Stimulated activated CD8-positive, alpha-beta memory T cell treated with anti-CD3 and anti-CD28 coated beads, Interleukin-4, amount 100 ng/mL, for 1 hour (primary cell): ENCODE results near the gene BTLA.
"Not testable (repeated sequence)": the region's sequence is repeated elsewhere in the genome, so short reads cannot be mapped to it uniquely, and the experiment has no call there.

Source experiments
- DNase-seq, 2 donors: peaks; one replicate each; pipeline ENCODE4 v3.0.0-alpha.2; 2020; ENCODE audit warnings: low read depth in 2 of 2, low spot score in 1 of 2

The BTLA gene

DNA sequence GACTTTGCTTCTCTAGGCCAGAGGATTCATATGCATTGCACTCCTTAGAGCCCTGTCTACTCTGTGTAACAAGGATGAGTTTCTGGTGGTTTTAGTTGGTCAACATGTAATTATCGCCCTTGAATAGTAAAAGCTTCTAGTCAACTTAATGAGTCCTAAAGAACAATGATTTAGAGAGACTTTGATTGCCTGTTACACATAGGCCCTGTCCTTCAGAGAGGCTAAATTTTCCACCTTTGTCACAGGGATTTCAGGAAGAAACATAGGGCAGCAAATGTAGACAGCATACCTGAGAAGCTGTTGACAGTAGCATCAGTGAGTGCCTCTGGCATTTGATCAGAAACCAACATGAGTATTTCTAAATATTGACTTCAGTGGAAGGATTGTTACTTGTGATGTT is 7.1 kb downstream of the BTLA start:
- no peak for DNase-seq

DNA sequence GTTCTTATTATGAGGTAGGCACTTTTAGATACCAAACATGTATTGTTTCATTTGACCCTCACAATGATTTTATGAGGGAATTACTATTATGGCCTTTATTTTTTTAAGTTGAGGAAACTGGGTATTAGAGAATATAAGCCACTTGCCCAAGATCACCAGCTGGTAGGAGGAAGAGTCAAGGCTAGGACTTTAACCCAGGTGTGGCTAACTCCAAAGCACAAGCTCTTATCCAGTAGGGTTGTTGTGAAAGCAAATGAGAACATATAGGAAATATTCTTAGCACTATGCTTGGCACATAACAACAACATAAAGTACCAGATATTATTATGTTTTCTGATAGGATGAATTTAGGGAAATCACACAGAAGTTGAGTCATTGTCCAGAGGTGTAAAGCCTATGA is 7.9 kb downstream of the BTLA start:
- DNase-seq = no peak

DNA sequence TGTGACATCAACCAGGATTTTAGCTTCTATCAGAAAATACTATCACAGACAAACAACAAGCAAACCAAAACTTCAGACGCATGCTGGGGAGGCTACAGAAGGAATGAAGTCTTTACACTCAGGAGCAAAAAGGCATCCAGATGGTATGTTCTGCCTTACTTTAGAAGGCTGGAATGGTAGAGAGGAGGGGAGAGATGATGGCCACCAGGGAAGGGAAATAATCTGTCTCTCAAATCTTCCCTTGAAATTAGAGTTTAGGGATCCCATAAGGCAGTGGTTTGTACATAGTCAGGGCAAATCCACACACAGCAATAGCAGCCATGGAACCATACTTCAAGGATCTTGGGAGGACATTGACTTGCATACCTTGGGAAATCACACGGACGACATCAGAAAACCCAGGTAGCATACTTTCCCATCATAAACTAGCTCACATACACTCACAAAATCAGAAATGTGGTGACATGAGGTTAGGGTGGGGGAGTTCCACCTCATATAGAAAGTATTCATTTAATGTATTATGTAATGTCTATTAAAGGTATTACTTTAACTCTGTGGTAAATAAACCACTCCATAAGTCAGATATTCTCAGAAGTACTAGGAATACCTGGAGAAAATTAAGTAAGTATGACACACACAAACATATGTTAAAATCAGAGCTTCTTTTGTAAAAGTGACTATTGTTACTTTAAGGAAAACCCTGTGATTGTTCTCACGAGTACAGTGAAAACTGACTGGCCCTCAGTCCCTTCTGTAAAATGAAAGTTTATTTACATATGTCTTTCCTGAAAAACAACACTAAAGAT is 9.4 kb downstream of the BTLA start:
- DNase-seq = no peak

DNA sequence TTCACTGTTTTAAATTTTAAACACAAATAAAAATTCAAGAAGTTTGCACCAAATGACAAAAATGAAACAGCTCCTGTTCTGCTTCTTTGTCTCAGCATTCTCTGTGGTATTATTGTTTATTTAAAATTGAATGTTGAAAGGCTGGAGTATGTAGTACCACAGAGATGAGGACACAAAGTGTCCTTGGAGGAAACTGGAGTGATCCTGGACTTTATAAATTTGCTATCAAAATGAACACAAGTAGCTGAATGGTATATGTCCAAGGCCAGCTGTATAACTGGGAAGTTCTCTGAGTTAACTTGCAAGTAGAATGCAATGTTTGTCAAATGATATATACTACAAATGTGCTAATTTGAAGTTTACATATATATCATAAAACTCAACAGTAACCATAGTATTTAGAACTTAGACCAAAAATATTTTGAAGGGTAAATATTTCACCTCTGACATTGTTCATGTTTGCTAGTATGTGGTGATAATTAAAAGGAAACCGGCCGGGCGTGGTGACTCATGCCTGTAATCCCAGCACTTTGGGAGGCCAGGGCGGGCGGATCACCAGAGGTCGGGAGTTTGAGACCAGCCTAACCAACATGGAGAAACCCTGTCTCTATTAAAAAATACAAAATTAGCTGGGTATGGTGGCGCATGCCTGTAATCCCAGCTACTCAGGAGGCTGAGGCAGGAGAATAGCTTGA is 12.3 kb downstream of the BTLA start:
- DNase-seq = no peak

DNA sequence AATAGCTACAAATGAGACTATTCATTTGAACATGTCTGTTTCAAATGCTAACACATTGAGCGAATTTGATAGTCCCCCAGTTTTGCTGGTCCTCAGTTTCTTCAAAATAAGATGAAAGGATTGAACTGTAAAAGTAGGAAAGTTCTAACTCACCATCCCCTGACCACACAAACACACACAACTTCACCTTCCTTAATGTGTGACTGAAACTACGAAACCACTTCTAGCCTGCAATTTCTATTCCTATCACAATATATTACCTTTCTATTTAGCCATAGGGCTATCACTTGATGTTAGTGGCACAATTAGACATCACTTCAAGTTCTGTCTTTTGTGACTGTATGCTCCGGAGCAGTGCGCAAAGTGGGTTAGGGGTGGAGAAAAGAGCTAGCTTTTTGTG is 14.9 kb downstream of the BTLA start:
- DNase-seq = no peak

DNA sequence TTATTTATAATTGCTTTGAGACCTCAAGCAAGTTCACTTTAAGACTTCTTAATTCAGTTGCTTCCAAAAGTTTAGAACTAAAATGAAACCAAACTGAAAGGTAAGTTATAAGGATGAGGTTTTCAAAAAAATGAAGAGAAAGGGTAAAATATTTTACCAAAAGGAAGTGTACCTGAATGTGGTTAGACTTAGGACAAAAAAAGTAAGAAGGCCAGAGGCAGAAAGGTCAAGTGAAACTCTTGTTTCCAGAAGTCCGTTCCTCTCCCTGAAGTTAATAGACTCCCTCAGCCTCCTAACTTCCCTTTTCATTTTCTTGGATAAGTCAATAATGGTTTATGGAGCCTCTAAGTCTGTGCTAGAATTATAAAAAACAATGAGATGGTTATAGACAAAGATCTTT is 16.6 kb downstream of the BTLA start:
- DNase-seq = no peak

DNA sequence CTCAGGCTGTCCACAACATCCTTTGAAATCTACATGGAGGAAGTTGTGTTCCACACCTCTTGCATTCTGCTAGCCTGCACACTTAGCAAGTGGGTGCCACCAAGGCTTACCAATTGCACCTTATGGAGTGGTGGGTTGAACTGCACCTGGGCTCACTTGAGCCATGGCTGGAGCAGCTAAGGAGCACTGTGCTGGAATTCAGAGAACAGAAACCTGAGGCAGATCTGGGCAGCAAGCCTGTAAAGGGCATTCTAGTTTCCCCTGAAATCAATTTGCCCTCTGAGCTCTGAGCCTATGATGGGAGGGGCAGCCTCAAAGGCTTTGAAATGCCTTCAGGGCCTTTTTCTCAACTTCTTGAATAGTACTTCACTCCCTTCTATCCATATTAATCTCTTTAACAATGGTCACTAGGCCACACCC is 18.0 kb downstream of the BTLA start:
- no peak for DNase-seq

DNA sequence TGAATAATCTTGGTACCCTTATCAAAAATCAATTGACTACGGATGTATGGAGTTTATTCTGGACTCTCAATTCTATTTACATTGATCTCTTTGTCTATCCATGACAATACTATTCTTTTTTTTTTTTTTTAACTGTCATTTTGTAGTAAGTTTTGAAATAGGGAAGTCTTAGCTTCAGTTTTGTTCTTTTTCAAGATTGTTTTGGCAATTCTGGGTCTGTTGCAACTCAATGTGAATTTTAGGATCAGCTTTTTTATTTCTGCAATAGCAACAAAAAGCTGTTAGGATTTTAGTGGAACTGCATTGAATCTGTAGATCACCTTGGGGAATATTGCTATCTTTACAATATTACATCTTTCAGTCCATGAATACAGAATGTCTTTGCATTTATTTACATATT is 21.4 kb downstream of the BTLA start:
- DNase-seq = no peak

DNA sequence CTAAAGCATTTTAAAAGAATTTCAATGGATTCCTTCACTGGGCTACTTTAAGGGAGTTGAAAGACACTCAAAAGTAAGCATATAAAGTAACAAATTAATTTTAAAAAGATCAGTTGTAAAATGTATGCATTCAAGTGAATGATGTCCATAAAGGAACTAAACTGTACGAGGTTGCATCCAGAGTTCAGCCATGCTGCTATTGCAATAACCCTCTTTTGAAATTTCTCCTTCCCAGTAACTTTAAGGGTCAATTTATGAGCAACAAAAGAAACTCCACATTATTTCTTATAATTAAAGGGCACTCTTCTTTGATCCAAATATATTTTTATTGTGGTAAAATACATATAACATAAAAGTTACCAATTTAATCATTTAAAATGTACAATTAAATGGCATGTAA is 22.9 kb downstream of the BTLA start:
- DNase-seq = no peak

DNA sequence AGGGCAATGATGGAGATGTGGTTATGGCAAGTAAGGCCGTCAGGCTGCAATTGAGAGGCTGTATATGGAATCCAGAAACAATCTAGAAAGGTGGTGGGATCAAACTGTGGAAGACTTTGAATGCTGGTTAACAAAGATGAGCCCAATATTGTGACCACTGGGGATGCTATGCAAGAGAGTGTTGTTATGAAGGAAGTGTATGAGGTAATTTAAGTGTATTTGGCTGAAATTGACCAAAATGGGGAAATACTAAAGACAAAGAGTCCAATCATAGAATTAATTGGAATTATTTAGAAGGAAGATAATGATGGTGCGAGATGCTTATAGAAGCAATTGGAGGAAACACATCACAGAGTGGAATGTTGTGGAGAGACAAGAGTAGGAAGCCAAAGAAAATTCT is 24.5 kb downstream of the BTLA start:
- no peak for DNase-seq

DNA sequence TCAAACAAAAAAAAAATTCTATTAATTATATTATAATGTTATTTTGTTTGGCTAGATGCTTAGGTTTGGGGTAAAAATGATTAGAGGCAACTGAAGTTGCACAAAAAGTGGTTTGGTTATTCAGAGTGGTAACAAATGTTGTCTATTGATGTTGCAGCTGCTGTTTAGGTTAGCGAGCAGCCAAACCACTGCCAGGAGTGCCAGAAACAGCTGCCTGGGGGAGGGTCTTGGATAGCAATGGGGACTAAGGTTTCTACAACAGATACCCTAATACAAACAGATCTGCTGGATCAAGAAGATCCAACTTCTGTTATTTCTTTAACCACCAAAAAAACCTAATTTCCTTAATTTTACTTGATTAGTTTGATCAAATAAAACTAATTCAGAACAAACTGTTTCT is 26.6 kb downstream of the BTLA start:
- no peak for DNase-seq

DNA sequence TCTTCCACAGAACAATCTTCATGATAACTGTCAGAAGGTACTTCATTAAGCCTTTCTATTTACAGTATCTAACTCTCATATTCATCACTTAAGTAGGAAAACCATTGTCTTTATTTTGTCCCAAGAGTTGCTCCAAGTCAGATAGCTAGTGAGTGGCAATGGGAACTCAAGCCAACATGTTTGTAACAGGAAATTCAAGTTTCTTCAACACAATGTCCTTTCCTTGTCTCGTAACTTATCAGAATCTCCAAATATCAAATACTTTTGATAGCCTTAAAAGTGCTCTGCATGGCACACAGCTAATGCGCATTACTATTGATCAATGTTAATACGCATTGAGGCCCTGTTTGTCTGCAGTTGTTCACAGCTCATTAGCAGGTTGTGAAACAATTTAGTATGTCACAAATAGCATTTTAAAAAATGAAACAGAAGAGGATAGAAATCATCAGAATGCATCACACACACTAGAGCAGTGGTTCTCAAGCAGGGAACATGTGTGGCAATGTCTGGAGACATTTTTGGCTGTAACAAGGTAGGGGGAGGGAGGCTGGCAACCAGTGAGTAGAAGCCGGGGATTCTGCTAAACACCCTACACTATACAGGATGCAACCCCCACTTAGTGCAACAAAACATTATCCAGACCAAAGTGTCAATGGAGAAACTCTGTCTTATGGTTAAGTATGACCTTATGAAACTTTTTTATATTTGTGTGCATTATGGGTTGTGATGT is 27.5 kb downstream of the BTLA start:
- DNase-seq = no peak

DNA sequence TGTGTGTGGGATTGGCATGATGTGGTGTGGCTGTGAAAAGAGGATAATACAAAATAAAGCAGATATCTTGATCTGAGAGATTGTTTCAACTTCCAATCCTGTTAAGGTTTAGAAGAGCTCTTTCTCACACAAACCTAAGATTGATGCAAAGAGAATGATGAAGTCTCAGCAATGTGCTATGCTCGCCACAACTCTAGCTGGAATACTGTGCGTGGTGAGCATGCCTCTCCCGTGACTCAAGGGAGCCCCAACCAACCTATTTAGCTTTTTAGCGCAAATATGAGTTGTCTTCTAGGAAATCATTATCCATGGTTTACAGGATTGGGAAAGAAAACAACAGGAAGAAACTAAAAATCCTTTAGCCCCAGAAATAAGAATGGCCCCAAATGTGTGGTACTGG is 28.5 kb downstream of the BTLA start:
- DNase-seq = no peak

DNA sequence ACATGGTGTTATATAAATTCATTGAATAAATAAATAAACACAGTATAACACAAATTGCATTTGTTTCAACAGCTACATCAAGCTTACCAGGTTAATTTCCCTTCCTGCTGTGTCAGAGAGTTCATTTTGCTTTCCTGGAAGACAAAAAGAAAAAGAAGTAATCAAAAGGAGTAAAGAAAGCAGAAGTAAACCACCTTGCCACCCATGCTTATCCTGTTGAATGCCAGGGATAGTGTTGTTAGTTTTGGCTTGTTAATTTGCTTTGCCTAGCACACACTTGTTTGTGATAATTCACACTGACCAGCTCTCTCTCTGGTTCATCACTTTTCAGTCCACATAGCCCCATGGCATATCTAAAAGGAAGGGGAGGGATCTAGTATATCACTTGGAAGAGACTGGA is 29.6 kb downstream of the BTLA start:
- DNase-seq = no peak

DNA sequence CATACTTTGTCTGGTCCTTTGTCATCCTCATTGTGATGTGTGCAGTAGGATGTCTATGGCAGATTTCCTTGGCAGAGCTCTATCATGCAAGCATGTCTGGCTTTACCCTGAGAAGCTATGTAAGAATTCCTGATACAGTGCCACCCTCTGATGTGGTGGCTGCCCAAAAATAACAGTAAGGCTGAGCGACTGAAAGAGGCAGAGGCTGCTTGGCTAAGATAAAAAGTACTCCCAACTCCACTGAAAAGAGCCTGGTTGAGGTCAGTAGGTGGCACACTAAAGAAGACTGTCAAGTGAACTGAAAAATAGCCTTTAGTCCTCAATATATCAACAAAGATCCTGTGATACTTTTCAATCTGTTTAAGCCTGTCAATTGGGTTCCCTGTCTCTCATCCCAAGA is 31.7 kb downstream of the BTLA start:
- DNase-seq = no peak

DNA sequence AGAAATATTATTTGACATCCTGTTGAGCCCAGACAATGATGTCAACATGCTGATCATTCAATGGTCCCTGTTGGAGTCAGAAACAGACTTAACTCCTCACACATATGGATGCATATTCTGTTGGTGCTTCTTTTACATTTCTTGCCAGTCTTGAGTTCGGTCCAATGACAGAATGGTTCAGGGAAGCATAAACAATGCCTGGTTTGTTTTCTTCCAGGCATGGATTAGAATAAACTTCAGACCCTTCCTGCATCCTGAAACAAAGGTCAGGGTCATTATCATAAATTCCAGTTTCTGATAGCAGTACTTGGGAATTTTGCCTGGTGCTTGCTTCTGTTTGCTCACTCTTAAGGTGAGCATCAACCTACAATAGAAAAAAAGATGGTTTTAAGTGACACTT is 33.3 kb downstream of the BTLA start:
- no peak for DNase-seq

DNA sequence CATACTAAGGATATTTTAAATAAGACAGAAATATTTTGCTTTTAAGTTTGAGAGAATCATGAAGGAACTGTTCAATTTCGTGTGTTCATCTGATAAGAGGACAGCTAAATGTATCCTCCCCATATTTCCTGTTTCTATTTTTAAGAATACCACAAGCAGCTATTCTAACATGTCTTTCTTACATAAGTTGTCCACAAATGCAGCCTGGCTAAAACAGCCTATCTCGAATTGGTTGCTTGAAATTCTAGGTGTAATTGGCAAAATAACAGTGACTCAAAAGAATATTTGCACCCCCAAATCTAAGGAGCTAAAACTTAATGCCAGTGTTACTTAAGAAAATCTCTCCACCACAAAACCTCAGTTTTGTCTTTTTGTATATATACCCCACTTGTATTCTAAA is 35.0 kb downstream of the BTLA start:
- no peak for DNase-seq

DNA sequence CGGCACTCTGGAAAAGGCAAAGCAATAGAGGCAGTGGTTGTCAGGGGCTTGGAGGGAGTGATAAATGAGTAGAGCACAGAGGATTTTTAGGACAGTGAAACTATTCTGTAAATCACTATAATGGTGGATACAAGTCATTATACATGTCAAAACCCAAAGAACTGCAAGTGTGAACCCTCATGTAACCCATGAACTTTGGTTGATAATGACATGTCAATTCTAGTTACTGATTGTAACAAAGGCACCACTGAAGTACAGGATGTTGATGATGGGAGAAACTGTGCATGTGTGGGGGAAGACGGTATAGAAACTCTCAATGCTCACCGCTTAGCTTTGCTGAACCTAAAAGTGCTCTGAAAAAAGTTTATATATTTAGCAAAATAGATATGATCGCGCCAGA is 36.0 kb downstream of the BTLA start:
- no peak for DNase-seq

DNA sequence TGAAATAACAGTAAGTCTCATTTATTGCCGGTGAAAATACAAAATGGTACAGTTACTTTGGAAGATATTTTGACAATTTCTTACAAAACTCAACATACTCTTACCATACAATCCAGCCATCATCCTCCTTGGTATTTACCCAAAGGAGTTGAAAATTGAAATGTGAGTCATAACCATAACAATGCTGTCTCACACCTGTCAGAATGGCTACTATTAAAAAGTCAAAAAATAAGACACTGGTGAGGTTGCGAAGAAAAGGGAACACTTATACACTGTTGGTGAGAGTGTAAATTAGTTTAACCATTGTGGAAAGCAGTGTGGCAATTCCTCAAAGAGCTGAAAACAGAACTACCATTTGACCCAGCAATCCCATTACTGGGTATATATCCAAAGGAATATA is 37.5 kb downstream of the BTLA start:
- DNase-seq = not testable (repeated sequence)

DNA sequence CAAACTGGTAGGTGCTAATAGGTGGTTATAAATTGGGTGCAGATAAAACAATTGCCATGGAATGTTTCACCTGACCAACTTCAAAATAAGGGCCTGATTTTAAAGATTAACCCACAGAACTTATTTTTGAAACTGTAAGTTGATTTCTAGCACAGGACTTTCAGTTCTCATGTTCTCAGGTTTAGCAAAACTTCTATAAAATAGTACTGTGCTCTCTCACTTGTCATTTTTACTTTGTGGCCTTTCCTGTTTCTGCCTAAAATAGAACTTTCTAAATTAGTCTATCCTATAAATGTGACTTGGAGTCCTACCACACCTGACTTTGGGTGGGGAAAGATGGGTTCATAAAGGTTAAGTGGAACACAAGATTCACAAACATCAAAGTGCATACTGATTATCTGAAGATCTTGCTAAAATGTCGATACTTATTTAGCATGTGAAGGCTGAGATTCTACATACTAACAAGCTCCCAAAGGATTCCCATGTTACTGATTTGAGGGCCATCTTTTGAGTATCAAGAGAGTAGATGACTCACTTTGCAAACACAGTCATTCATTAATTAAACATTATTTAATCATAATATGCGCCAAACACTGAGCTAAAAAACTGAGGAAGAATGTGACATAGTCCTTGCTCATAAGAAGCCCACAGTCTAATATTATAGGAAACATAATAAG is 38.6 kb downstream of the BTLA start:
- DNase-seq = no peak

DNA sequence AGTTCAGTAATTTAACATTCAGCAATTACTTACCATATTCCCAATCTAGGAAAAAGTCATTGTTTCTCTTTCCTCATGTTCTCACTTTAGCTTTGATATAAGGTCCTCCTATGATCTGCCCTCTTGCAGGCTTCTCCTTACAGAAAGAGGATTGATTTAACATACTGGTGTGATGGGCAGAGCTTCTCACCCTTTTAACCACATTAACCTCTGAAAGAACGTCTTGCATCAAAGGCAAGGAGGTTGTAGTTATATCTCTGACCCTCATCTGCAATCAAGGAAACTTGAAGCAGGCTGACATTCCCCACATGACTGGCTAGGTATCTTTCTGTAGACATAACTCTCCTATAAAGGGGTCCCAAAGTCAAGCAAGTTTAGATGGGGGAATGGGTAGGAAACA is 39.5 kb downstream of the BTLA start:
- no peak for DNase-seq

DNA sequence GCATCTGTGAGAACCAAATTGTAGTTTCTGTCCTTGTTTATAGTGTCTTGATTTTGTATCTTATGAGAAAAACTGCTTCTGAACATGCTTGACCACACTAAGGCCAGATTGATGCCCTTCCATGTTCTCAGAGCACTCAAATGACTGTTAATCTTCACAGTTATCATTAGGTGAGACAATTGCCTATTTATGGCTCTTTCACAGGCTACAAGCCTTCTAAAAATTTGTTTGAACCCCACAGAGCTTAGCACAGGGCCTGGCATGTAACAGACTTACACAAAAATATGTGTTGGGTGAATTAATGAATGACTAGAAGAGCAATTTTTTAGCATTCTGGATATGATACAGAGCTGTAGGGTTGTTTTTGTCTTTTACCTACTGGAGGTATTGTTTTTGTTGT is 43.1 kb downstream of the BTLA start:
- no peak for DNase-seq
